HFFc6 (cell line): Measurements from ENCODE around the gene MAB21L4. TPM values are rescaled to one million over a fixed set of nuclear protein-coding genes. Genes with fewer than 3 reads are reported as not detected.
A peak's percentile ranks its signal among the peaks of the same experiment; 100 is the strongest.

ENCODE experiments used
- DNase-seq: peaks from one replicate; pipeline ENCODE4 v3.0.0-alpha.2; 2018
- H3K27ac Mint-ChIP-seq: 2 replicates; pipeline ENCODE4 v1.8.0; 2020; ENCODE audit warnings: mild to moderate bottlenecking, mixed read lengths
- H3K27me3 Mint-ChIP-seq: 2 replicates; pipeline ENCODE4 v1.8.0; 2021; ENCODE audit warnings: mild to moderate bottlenecking, moderate library complexity, mixed read lengths; ENCODE audit not compliant: insufficient read depth
- H3K36me3 Mint-ChIP-seq: 2 replicates; pipeline ENCODE4 v1.8.0; 2021; ENCODE audit warnings: low read depth, mixed read lengths
- H3K4me1 Mint-ChIP-seq: 2 replicates; pipeline ENCODE4 v1.8.0; 2020; ENCODE audit warnings: low read depth, mixed read lengths
- H3K4me3 Mint-ChIP-seq: 2 replicates; pipeline ENCODE4 v1.8.0; 2020; ENCODE audit warnings: mild to moderate bottlenecking, moderate library complexity, mixed read lengths
- H3K9me3 Mint-ChIP-seq: 2 replicates; pipeline ENCODE4 v1.8.0; 2020; ENCODE audit warnings: mild to moderate bottlenecking, mixed read lengths
- total RNA-seq, 6 experiments: library from RNA; stranded (reverse); fragmentation: NEBNext Ultra II Directional; extraction: Animal tissue kit (Norgen Biotek cat#: 25700); gene quantifications; 2 replicates in 1 of 6; 3 replicates in 5 of 6; pipeline ENCODE4 v1.2.3, GENCODE V29; 2021
- TF ChIP-seq, protein P1 (sequence below): fragments of 200-600 bp; sonication (generic); IDR thresholded peaks from 2 replicates; pipeline ENCODE4 v1.5.0; 2021; ENCODE audit warnings: antibody characterized with exemption, mild to moderate bottlenecking

The MAB21L4 gene
- total RNA-seq, 6 experiments from 2014 or later, result not detected

GRCh38 chr2:240930096-240930630 lies 34.2 kb upstream of the MAB21L4 start:
- Mint-ChIP-seq H3K27me3 (peaks cover 6% of the 10 kb centered on the region), H3K36me3 (no peaks in the 10 kb centered on the region), H3K4me3 (no peak overlapping the region), H3K9me3 (peaks cover 7% of the 10 kb centered on the region; the same call in 1 of the 2 replicates), H3K4me1 (no peaks in the 10 kb centered on the region), H3K27ac (no peak overlapping the region)
- DNase-seq, result no peak
- TF ChIP-seq, protein P1, sequence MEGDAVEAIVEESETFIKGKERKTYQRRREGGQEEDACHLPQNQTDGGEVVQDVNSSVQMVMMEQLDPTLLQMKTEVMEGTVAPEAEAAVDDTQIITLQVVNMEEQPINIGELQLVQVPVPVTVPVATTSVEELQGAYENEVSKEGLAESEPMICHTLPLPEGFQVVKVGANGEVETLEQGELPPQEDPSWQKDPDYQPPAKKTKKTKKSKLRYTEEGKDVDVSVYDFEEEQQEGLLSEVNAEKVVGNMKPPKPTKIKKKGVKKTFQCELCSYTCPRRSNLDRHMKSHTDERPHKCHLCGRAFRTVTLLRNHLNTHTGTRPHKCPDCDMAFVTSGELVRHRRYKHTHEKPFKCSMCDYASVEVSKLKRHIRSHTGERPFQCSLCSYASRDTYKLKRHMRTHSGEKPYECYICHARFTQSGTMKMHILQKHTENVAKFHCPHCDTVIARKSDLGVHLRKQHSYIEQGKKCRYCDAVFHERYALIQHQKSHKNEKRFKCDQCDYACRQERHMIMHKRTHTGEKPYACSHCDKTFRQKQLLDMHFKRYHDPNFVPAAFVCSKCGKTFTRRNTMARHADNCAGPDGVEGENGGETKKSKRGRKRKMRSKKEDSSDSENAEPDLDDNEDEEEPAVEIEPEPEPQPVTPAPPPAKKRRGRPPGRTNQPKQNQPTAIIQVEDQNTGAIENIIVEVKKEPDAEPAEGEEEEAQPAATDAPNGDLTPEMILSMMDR, result no peak

DNA sequence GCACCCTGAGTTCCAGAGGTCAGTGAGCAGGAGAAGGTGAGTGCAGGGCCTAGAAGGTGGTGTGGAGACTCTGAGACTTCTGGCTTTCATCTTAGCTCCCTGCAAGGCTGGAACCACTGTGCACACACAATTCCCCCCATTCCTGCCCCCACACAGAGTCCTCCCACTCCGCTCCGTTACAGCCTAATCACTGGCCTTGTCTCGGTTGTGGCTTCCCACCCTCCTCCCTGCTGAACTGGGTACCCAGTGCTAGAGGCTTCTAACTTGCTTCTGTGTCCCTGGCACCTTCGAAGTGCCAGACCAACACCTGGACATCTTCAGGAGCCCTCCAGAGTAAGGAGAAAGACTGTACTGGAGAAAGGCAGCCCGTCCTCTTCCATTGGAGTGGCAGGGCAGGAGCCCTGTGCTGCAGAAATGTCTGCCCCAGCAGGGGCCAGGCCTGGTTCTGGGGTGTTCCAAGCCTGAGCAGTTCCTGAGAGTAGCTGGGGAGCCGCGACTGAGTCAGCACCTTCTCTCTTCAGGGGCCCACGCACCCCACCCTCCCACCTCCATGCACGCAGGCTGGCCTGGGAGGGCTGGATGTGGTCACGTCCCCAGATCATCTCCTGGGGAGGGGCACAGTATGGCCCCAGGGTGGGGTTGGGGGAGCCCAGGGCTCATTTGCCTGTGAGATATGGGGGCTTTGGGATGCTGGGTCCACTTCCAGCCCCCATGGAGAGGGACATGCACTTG lies 33.6 kb upstream of the MAB21L4 start:
- H3K27ac Mint-ChIP-seq, result no peak overlapping the region
- DNase-seq, result no peak
- H3K36me3 Mint-ChIP-seq, result no peaks in the 10 kb centered on the region
- peaks cover 7% of the 10 kb centered on the region; the same call in 1 of the 2 replicates for H3K9me3 Mint-ChIP-seq
- TF ChIP-seq, protein P1, result no peak
- H3K27me3 Mint-ChIP-seq, result peaks cover 6% of the 10 kb centered on the region
- H3K4me3 Mint-ChIP-seq, result no peak overlapping the region
- no peaks in the 10 kb centered on the region for H3K4me1 Mint-ChIP-seq

DNA sequence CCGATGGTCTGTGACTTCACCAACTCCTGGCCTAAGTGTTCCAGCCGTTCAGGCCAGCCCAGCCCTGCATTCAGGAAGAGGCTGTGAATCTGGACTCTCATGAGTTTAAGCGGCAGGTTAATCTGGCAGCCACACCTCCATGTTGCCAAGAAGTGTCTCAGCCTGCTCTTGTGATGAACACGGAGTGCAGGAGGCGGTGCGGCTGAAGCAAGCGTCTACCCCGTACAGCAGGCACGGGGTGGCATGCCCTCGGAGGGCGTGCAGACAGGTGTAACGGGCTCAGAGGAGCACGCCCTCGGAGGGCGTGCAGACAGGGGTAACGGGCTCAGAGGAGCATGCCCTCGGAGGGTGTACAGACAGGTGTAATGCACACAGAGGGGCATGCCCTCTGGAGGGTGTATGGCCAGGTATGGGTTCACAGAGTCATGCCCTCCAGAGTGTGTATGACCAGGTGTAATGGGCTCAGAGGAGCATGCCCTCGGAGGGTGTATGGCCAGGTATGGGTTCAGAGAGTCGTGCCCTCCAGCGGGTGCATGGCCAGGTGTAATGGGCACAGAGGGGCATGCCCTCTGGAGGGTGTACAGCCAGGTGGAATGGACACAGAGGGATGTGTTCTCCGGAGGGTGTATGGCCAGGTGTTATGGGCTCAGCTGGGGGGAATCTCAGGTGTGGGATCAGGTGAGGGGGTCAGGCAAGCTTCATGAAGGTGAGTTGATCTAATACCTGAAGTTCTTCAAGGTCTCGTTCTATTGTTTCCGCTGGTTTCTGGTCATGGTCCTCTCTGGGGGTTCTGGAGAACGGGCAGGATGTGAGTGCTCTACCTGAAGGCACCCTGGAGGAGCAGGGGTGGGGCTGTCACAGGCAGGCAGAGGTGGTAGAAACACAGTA lies 32.8 kb upstream of the MAB21L4 start:
- H3K4me1 Mint-ChIP-seq, result no peaks in the 10 kb centered on the region
- no peak overlapping the region for H3K27ac Mint-ChIP-seq
- no peak overlapping the region for H3K4me3 Mint-ChIP-seq
- TF ChIP-seq, protein P1, result no peak
- H3K27me3 Mint-ChIP-seq, result peaks cover 6% of the 10 kb centered on the region
- no peak for DNase-seq
- peaks cover 7% of the 10 kb centered on the region; the same call in 1 of the 2 replicates for H3K9me3 Mint-ChIP-seq
- H3K36me3 Mint-ChIP-seq, result no peaks in the 10 kb centered on the region

DNA sequence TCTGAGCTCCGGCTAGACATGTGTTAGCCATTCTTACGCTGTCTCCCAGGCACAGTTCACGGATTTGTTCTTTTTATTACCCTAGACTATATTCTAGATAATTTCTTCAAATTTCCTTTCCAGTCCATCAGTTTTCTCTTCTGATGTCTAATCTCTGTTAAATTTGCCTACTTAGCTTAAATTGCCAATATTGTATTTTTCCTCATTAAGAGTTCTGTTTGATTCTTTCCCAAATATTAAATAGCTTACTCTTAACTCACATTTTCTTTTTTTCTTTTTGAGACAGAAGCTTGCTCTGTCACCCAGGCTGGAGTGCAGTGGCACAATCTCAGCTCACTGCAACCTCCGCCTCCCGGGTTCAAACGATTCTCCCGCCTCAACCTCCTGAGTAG lies 31.4 kb upstream of the MAB21L4 start:
- Mint-ChIP-seq H3K9me3 (peaks cover 7% of the 10 kb centered on the region; the same call in 1 of the 2 replicates), H3K36me3 (no peaks in the 10 kb centered on the region), H3K27ac (no peak overlapping the region), H3K4me3 (peak overlapping the region; percentile 62), H3K4me1 (no peaks in the 10 kb centered on the region), H3K27me3 (peaks cover 4% of the 10 kb centered on the region)
- TF ChIP-seq, protein P1, result no peak
- no peak for DNase-seq

- peaks cover 4% of the 10 kb centered on the region for H3K27me3 Mint-ChIP-seq
- H3K9me3 Mint-ChIP-seq, result peaks cover 7% of the 10 kb centered on the region; the same call in 1 of the 2 replicates
- 0 out of 2 replicates have a peak, but pooled peaks cover under 1% of the 10 kb centered on the region for H3K4me1 Mint-ChIP-seq
- no peak overlapping the region for H3K27ac Mint-ChIP-seq
- no peak for DNase-seq
- H3K4me3 Mint-ChIP-seq, result peak overlapping the region; percentile 62
- TF ChIP-seq, protein P1, result no peak
- no peaks in the 10 kb centered on the region for H3K36me3 Mint-ChIP-seq
Observed at GRCh38 chr2:240926516-240927389, 30.8 kb upstream of the MAB21L4 start.
